Prostate gland (tissue), 2 donors: Measurements from ENCODE around the gene RAB4A.

Experiments
- CTCF ChIP-seq, 4 experiments: fragments of 200-600 bp in 2 of 4; fragments of 450-650 bp in 2 of 4; sonication (generic) in 2 of 4; IDR thresholded peaks; 1 replicate in 3 of 4; 2 replicates in 1 of 4; pipeline ENCODE4 v1.5.1; 2016 to 2019; ENCODE audit warnings: antibody characterized with exemption in 4 of 4, mild to moderate bottlenecking in 2 of 4, moderate library complexity in 2 of 4
- POLR2A ChIP-seq: fragments of 450-650 bp; IDR thresholded peaks from one replicate; pipeline ENCODE4 v1.6.1; 2016; ENCODE audit warnings: antibody characterized with exemption, mild to moderate bottlenecking
- POLR2AphosphoS5 ChIP-seq: sonication (generic); formaldehyde crosslinking; IDR thresholded peaks from one replicate; pipeline ENCODE4 v1.6.1; 2017; ENCODE audit warnings: antibody characterized with exemption

GRCh38 chr1:229266274-229266673 lies 4.6 kb upstream of the RAB4A start:
- TF ChIP-seq CTCF (IDR thresholded peaks at IDR 0.05) (no peak), POLR2A (no peak), POLR2AphosphoS5 (no peak)
